Measurements from ENCODE around the gene GABBR1.

DNA sequence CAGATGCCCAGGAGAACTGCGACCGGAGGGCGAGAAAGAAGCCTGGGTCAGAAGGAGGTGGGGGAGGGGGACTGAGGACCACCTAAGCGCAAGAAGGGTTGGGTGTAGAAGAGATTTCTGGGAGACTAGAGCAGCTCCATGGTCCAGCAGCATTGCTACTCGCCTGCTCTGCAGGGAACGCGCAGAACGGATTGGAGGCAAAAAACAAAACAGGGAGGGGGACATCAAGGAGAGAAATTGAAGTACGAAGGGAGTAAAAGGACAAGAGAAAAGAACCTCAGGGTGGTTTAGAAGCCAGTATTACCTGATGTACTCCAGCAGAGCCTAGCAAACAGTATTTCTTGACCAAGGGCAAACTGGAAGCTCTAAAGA lies 537 bp upstream of the GABBR1 start:
- TF ChIP-seq, protein P1, sequence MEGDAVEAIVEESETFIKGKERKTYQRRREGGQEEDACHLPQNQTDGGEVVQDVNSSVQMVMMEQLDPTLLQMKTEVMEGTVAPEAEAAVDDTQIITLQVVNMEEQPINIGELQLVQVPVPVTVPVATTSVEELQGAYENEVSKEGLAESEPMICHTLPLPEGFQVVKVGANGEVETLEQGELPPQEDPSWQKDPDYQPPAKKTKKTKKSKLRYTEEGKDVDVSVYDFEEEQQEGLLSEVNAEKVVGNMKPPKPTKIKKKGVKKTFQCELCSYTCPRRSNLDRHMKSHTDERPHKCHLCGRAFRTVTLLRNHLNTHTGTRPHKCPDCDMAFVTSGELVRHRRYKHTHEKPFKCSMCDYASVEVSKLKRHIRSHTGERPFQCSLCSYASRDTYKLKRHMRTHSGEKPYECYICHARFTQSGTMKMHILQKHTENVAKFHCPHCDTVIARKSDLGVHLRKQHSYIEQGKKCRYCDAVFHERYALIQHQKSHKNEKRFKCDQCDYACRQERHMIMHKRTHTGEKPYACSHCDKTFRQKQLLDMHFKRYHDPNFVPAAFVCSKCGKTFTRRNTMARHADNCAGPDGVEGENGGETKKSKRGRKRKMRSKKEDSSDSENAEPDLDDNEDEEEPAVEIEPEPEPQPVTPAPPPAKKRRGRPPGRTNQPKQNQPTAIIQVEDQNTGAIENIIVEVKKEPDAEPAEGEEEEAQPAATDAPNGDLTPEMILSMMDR (IDR thresholded peaks at IDR 0.05; ENCODE audit: poor library complexity, severe bottlenecking): no peak
- TF ChIP-seq EZH2 (IDR thresholded peaks at IDR 0.05; ENCODE audit: borderline replicate concordance, insufficient read depth, low read length, poor library complexity, severe bottlenecking) (no peak), TAF1 (IDR thresholded peaks at IDR 0.05; ENCODE audit: low read depth) (peak; percentile 46), EP300 (conservative IDR thresholded peaks at IDR 0.05; ENCODE audit: poor library complexity, severe bottlenecking) (no peak)
